Lung (tissue), 12 donors: ENCODE results near the gene SLC25A21. TPM values are rescaled to one million over a fixed set of nuclear protein-coding genes. Genes with fewer than 3 reads are reported as not detected.

Experiments used
- ATAC-seq: fragments of 200-7000 bp; cut with Tn5 transposase; one replicate; pipeline ENCODE4 v1.9.1; 2020; ENCODE audit warnings: moderate number of reproducible peaks; ENCODE audit not compliant: insufficient read depth, low FRiP score
- DNase-seq, 3 donors: peaks; one replicate each; pipeline ENCODE4 v3.0.0-alpha.2; 2013 to 2017
- H3K27ac ChIP-seq, 2 donors: one replicate each; pipeline ENCODE4 v1.5.1; 2013; ENCODE audit warnings: mild to moderate bottlenecking in 2 of 2, moderate library complexity in 2 of 2, control low read depth in 1 of 2, inconsistent platforms in 1 of 2, low read depth in 1 of 2, low read length in 1 of 2
- H3K27me3 ChIP-seq, 3 donors: one replicate each; pipeline ENCODE4 v1.5.1; 2013; ENCODE audit warnings: low read length in 2 of 3; ENCODE audit not compliant: control insufficient read depth in 3 of 3, insufficient read depth in 3 of 3
- H3K36me3 ChIP-seq, 4 donors: one replicate each; pipeline ENCODE4 v1.5.1; 2013; ENCODE audit warnings: low read length in 4 of 4, mild to moderate bottlenecking in 1 of 4, moderate library complexity in 1 of 4; ENCODE audit not compliant: control insufficient read depth in 4 of 4, insufficient read depth in 4 of 4
- H3K4me1 ChIP-seq, 5 donors: one replicate each; pipeline ENCODE4 v1.5.1; 2013; ENCODE audit warnings: low read length in 5 of 5, mild to moderate bottlenecking in 2 of 5, moderate library complexity in 1 of 5; ENCODE audit not compliant: control insufficient read depth in 5 of 5, insufficient read depth in 5 of 5
- H3K4me3 ChIP-seq: one replicate; pipeline ENCODE4 v1.5.1; 2013; ENCODE audit warnings: mild to moderate bottlenecking, control low read depth, moderate library complexity
- H3K9ac ChIP-seq, 2 donors: one replicate each; pipeline ENCODE4 v1.5.1; 2013; ENCODE audit warnings: low read length in 2 of 2, control low read depth in 1 of 2; ENCODE audit not compliant: insufficient read depth in 1 of 2
- H3K9me3 ChIP-seq, 4 donors: one replicate each; pipeline ENCODE4 v1.5.1; 2013; ENCODE audit warnings: low read length in 3 of 4, mild to moderate bottlenecking in 1 of 4, moderate library complexity in 1 of 4; ENCODE audit not compliant: control insufficient read depth in 4 of 4, insufficient read depth in 3 of 4
- WGBS, 2 donors: extraction: QIAGEN DNeasy Blood & Tissue Kit; methylation state at CpG; one replicate each; pipeline ENCODE4 v1.1.7; 2013; 5-methylcytosine and 5-hydroxymethylcytosine counted together
- polyA plus RNA-seq, 2 donors: library from polyadenylated mRNA; stranded (reverse); fragments of 200-250 nt; gene quantifications; one replicate each; pipeline ENCODE4 v1.2.1, GENCODE V29; 2013
- total RNA-seq, 2 donors: library from RNA; depleted of rRNA in 1 of 2; stranded (reverse); fragments of >200 nt in 1 of 2; gene quantifications; one replicate each; pipeline ENCODE4 v1.2.1, GENCODE V29; 2014 to 2021
- TF ChIP-seq, protein P1 (sequence below): IDR thresholded peaks from 2 replicates; pipeline ENCODE4 v1.5.1; 2012; ENCODE audit warnings: mild to moderate bottlenecking; ENCODE audit errors: control extremely low read depth, extremely low read depth
- donor health status: control.
- donor health status: control.
- donor health status: Bipolar disorder and iron deficiency.
- donor health status: healthy.
- donor health status: DM: yes; HTN: yes; CAD: no.

SLC25A21 gene
- total and polyA plus RNA-seq, 4 donors: 0.23 to 2.6 (median 0.42) TPM

DNA sequence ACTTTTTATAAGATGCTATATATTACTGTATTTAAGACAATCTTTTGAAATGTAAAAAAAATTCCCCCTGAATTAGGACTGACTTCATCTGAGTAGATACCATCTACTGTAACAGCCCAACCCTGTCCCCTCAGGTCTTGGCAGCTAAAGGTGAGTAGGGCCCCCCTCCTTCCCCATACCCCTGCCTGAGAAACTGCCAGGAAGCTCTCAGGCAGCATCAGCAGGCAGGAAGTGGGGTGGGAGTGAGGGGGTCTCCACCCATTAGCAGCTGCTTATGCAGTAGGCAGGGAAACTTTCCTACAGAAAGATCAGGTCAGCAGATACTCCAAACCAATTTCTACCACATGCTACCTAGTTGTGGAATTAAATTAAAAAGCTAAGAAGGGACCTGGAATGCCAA lies 448.2 kb downstream of the SLC25A21 start:
- H3K27me3 ChIP-seq: no peaks in the 10 kb centered on the region
- no peaks in the 10 kb centered on the region for H3K9me3 ChIP-seq
- no peak overlapping the region for H3K4me3 ChIP-seq
- DNase-seq (no peak), ATAC-seq (no peak)
- H3K36me3 ChIP-seq: no peaks in the 10 kb centered on the region
- TF ChIP-seq, protein P1, sequence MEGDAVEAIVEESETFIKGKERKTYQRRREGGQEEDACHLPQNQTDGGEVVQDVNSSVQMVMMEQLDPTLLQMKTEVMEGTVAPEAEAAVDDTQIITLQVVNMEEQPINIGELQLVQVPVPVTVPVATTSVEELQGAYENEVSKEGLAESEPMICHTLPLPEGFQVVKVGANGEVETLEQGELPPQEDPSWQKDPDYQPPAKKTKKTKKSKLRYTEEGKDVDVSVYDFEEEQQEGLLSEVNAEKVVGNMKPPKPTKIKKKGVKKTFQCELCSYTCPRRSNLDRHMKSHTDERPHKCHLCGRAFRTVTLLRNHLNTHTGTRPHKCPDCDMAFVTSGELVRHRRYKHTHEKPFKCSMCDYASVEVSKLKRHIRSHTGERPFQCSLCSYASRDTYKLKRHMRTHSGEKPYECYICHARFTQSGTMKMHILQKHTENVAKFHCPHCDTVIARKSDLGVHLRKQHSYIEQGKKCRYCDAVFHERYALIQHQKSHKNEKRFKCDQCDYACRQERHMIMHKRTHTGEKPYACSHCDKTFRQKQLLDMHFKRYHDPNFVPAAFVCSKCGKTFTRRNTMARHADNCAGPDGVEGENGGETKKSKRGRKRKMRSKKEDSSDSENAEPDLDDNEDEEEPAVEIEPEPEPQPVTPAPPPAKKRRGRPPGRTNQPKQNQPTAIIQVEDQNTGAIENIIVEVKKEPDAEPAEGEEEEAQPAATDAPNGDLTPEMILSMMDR: no peak
- H3K27ac ChIP-seq: no peak overlapping the region
- H3K9ac ChIP-seq: no peak overlapping the region
- no peaks in the 10 kb centered on the region for H3K4me1 ChIP-seq

GRCh38 chr14:36723530-36723929 lies 448.9 kb downstream of the SLC25A21 start:
- no peak for ATAC-seq
- H3K9me3 ChIP-seq: no peaks in the 10 kb centered on the region
- no peaks in the 10 kb centered on the region for H3K36me3 ChIP-seq
- H3K4me3 ChIP-seq: no peak overlapping the region
- no peak overlapping the region for H3K9ac ChIP-seq
- TF ChIP-seq, protein P1: no peak
- 47 to 51% methylated on average over 2 of the region's 2 CpGs for WGBS, 2 donors
- DNase-seq: no peak
- H3K4me1 ChIP-seq: no peaks in the 10 kb centered on the region
- no peak overlapping the region for H3K27ac ChIP-seq
- H3K27me3 ChIP-seq: peaks cover 0 to 2% (median 0%) of the 10 kb centered on the region in 3 donors

DNA sequence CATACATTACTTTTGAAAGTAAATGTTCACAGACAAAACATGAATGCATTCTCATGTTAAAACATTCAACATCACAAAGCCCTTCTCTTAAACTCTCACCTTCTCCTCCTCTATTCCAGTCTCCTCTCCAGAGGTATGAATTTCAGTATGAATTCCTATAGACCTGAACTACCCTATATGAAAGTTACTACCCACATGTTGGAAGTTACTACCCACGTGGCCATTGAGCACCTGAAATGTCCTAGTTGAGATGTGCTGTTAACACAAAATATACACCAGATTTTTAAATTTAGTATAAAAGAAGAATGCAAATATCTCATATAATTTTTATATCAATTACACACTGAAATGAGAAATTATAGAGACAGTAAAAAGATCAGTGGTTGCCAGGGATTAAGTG lies 450.5 kb downstream of the SLC25A21 start:
- TF ChIP-seq, protein P1: no peak
- DNase-seq (no peak), ATAC-seq (no peak)
- Histone ChIP-seq H3K4me3 (no peak overlapping the region), H3K36me3 (no peaks in the 10 kb centered on the region), H3K27me3 (peaks cover 0 to 3% (median 2%) of the 10 kb centered on the region in 3 donors), H3K4me1 (no peaks in the 10 kb centered on the region), H3K9ac (no peak overlapping the region), H3K27ac (no peak overlapping the region), H3K9me3 (no peaks in the 10 kb centered on the region)
- WGBS, 2 donors: 75 to 81% methylated on average over 1 of the region's 1 CpG

DNA sequence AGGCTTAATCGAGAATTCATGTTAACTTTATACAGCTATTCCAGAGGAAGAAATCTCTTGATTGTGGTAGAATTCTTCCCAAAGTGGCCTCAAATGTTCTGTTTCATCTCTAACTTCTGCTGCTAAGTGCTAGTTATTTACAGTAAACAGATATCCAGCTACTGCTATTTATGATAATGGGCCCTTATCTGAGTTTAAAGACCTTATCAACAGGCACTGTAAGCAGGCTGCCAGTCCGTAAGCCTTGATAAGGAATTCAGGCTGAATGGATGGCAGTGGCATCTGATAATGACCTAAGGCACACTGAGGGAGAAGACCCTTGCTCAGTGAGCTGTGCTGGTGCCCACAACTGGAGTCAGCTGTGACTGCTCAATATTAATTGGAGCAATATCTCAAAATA lies 451.7 kb downstream of the SLC25A21 start:
- H3K9ac ChIP-seq: no peak overlapping the region
- H3K27me3 ChIP-seq: peaks cover 0 to 3% (median 2%) of the 10 kb centered on the region in 3 donors
- no peak overlapping the region for H3K4me3 ChIP-seq
- no peak overlapping the region for H3K27ac ChIP-seq
- no peaks in the 10 kb centered on the region for H3K9me3 ChIP-seq
- H3K36me3 ChIP-seq: no peaks in the 10 kb centered on the region
- TF ChIP-seq, protein P1: no peak
- no peaks in the 10 kb centered on the region for H3K4me1 ChIP-seq
- ATAC-seq (no peak), DNase-seq (no peak)
- 76 to 78% methylated on average over 2 of the region's 2 CpGs for WGBS, 2 donors
